Psoas muscle (tissue), 8 donors: ENCODE measurements around the gene PARVB. TPM values are rescaled to one million over a fixed set of nuclear protein-coding genes. Genes with fewer than 3 reads are reported as not detected.

Source experiments
- ATAC-seq, 4 donors: fragments of 200-7000 bp; cut with Tn5 transposase; one replicate each; pipeline ENCODE4 v1.9.1; 2020; ENCODE audit warnings: moderate library complexity in 3 of 4, mild to moderate bottlenecking in 2 of 4
- DNase-seq, 2 donors: peaks; one replicate each; pipeline ENCODE4 v3.0.0-alpha.2; 2020
- H3K27ac ChIP-seq: fragments of 200-600 bp; one replicate; pipeline ENCODE4 v1.8.0; 2022
- H3K27me3 ChIP-seq, 3 donors: fragments of 200-600 bp in 1 of 3; one replicate each; pipeline versions ENCODE4 v1.6.1 to v1.8.0; 2013 to 2022; ENCODE audit warnings: low read length in 2 of 3, mild to moderate bottlenecking in 2 of 3, moderate library complexity in 1 of 3; ENCODE audit not compliant: insufficient read depth in 3 of 3
- H3K36me3 ChIP-seq, 2 donors: fragments of 200-600 bp in 1 of 2; one replicate each; pipeline versions ENCODE4 v1.6.1 to v1.8.0; 2013 to 2022; ENCODE audit warnings: low read depth in 1 of 2, mild to moderate bottlenecking in 1 of 2, moderate library complexity in 1 of 2; ENCODE audit not compliant: insufficient read depth in 1 of 2
- H3K4me1 ChIP-seq: fragments of 200-600 bp; one replicate; pipeline ENCODE4 v1.8.0; 2022
- H3K4me3 ChIP-seq: fragments of 200-600 bp; one replicate; pipeline ENCODE4 v1.8.0; 2022; ENCODE audit warnings: mild to moderate bottlenecking
- H3K9me3 ChIP-seq: fragments of 200-600 bp; one replicate; pipeline ENCODE4 v1.8.0; 2022
- CTCF ChIP-seq: fragments of 200-600 bp; IDR thresholded peaks from one replicate; pipeline ENCODE4 v1.8.0; 2022; ENCODE audit warnings: antibody characterized with exemption
- WGBS, 3 donors: extraction: QIAGEN DNeasy Blood & Tissue Kit; methylation state at CpG; one replicate each; pipeline versions ENCODE4 v1.1.6 to v1.1.7; 2013; 5-methylcytosine and 5-hydroxymethylcytosine counted together
- intact Hi-C, 2 donors: fragments of 100-400 bp; cut with DNase I; formaldehyde crosslinking; loops; one replicate each; pipeline versions ENCODE4 v1.11.0 to v1.14.2; 2022
- polyA plus RNA-seq, 3 donors: library from polyadenylated mRNA; stranded (reverse); fragments of 200-250 nt; gene quantifications; one replicate each; pipeline ENCODE4 v1.2.3, GENCODE V29; 2013
- total RNA-seq, 4 donors: library from RNA; stranded (reverse); fragmentation: NEBNext Ultra II Directional in 2 of 4; extraction: Animal tissue kit (Norgen Biotek cat#: 25700) in 2 of 4; gene quantifications; one replicate each; pipeline versions ENCODE4 v1.2.1 to v1.2.4, GENCODE V29; 2021 to 2023
- donor health status: healthy with polysubstance abuse.
- donor health status: DM: no; HTN: no; CAD: no; lungs with moderate emphysema.
- donor health status: Bipolar disorder and iron deficiency.
- donor health status: healthy.
- donor health status: DM: yes; HTN: yes; CAD: no.
- donor health status: DM: no; HTN: no; CAD: no.
- donor health status: DM: no; HTN: no; CAD: no.
- donor health status: DM: yes; HTN: yes; CAD: no.

The PARVB gene
- total and polyA plus RNA-seq, 7 donors: 84.5 to 172 (median 103) TPM

- intact Hi-C loops: no loop called here
- Histone ChIP-seq H3K9me3 (peaks cover 8% of the 10 kb centered on the region), H3K27me3 (no peaks in the 10 kb centered on the region), H3K4me3 (no peak overlapping the region), H3K4me1 (peaks cover 10% of the 10 kb centered on the region), H3K36me3 (peaks cover 4 to 69% of the 10 kb centered on the region in 2 donors), H3K27ac (no peak overlapping the region)
- WGBS, 3 donors: 41 to 62% (median 52%) methylated on average over 6 of the region's 6 CpGs
- DNase-seq (no peak), ATAC-seq (no peak)
- TF ChIP-seq CTCF: no peak
Measured at GRCh38 chr22:44133161-44133560, 109.1 kb downstream of the PARVB start.

GRCh38 chr22:44133901-44134571 is 109.9 kb downstream of the PARVB start:
- Histone ChIP-seq H3K27me3 (no peaks in the 10 kb centered on the region), H3K9me3 (peaks cover 8% of the 10 kb centered on the region), H3K27ac (no peak overlapping the region), H3K4me1 (peaks cover 7% of the 10 kb centered on the region), H3K36me3 (peaks cover 4 to 77% of the 10 kb centered on the region in 2 donors), H3K4me3 (no peak overlapping the region)
- DNase-seq (peak; percentile 77), ATAC-seq (peak in 3 of 4 donors; percentile 25 to 56 (median 43))
- 67 to 75% (median 75%) methylated on average over 21 of the region's 21 CpGs for WGBS, 3 donors
- intact Hi-C loops: no loop called here
- no peak for TF ChIP-seq CTCF

- Histone ChIP-seq H3K4me3 (no peak overlapping the region), H3K36me3 (peaks cover 4 to 97% of the 10 kb centered on the region in 2 donors), H3K9me3 (peaks cover 8% of the 10 kb centered on the region), H3K27me3 (no peaks in the 10 kb centered on the region), H3K27ac (no peak overlapping the region), H3K4me1 (no peaks in the 10 kb centered on the region)
- DNase-seq: peak in 1 of 2 donors; percentile 28
- WGBS, 3 donors: 94 to 97% (median 96%) methylated on average over 8 of the region's 8 CpGs
- no peak for TF ChIP-seq CTCF
- ATAC-seq: no peak
- intact Hi-C loops: no loop called here
Measured at GRCh38 chr22:44136112-44136511, 112.0 kb downstream of the PARVB start.

- peaks cover 8% of the 10 kb centered on the region for H3K9me3 ChIP-seq
- intact Hi-C loops: no loop called here
- H3K4me1 ChIP-seq: no peaks in the 10 kb centered on the region
- peaks cover 4 to 98% of the 10 kb centered on the region in 2 donors for H3K36me3 ChIP-seq
- no peak for TF ChIP-seq CTCF
- DNase-seq (no peak), ATAC-seq (no peak)
- no peak overlapping the region for H3K4me3 ChIP-seq
- no peak overlapping the region for H3K27ac ChIP-seq
- H3K27me3 ChIP-seq: no peaks in the 10 kb centered on the region
Measured at GRCh38 chr22:44136786-44137185, 112.7 kb downstream of the PARVB start.

GRCh38 chr22:44137415-44137814 is 113.3 kb downstream of the PARVB start:
- no peak for TF ChIP-seq CTCF
- intact Hi-C loops: no loop called here
- peak in 1 of 2 donors; percentile 35 for DNase-seq
- Histone ChIP-seq H3K27ac (no peak overlapping the region), H3K9me3 (peaks cover 8% of the 10 kb centered on the region), H3K36me3 (peaks cover 4 to 98% of the 10 kb centered on the region in 2 donors), H3K27me3 (no peaks in the 10 kb centered on the region), H3K4me3 (no peak overlapping the region), H3K4me1 (no peaks in the 10 kb centered on the region)
- ATAC-seq: no peak
- WGBS, 3 donors: 94 to 98% (median 95%) methylated on average over 3 of the region's 3 CpGs
